ENCODE measurements around the gene UFM1.
"Not testable (repeated sequence)": the region's sequence is repeated elsewhere in the genome, so short reads cannot be mapped to it uniquely, and the experiment has no call there.

The UFM1 gene

GRCh38 chr13:38366954-38367645 lies 17.4 kb downstream of the UFM1 start:
- no peak for DNase-seq

GRCh38 chr13:38369058-38369457 lies 19.4 kb downstream of the UFM1 start:
- DNase-seq, result no peak

- DNase-seq, result not testable (repeated sequence)
These were observed 20.4 kb downstream of the UFM1 start for GRCh38 chr13:38370096-38370495.

GRCh38 chr13:38372820-38373383 lies 23.3 kb downstream of the UFM1 start:
- DNase-seq, result no peak

GRCh38 chr13:38376546-38376945 lies 26.9 kb downstream of the UFM1 start:
- no peak for DNase-seq

GRCh38 chr13:38381890-38382289 lies 32.2 kb downstream of the UFM1 start:
- no peak for DNase-seq

GRCh38 chr13:38382946-38383345 lies 33.3 kb downstream of the UFM1 start:
- no peak for DNase-seq

- DNase-seq, result no peak
These were observed 34.5 kb downstream of the UFM1 start for GRCh38 chr13:38384171-38384570.

GRCh38 chr13:38385153-38385891 lies 35.7 kb downstream of the UFM1 start:
- no peak for DNase-seq

- no peak for DNase-seq
These were observed 36.8 kb downstream of the UFM1 start for GRCh38 chr13:38386421-38386820.

GRCh38 chr13:38391341-38391740 lies 41.7 kb downstream of the UFM1 start:
- DNase-seq, result no peak

GRCh38 chr13:38394777-38395496 lies 45.3 kb downstream of the UFM1 start:
- DNase-seq, result no peak

GRCh38 chr13:38395497-38395788 lies 45.8 kb downstream of the UFM1 start:
- DNase-seq, result no peak

- DNase-seq, result no peak
These were observed 49.3 kb downstream of the UFM1 start for GRCh38 chr13:38398711-38399493.

GRCh38 chr13:38399535-38399934 lies 49.9 kb downstream of the UFM1 start:
- DNase-seq, result no peak

- DNase-seq, result no peak
These were observed 51.6 kb downstream of the UFM1 start for GRCh38 chr13:38401276-38401675.

GRCh38 chr13:38405216-38405615 lies 55.6 kb downstream of the UFM1 start:
- no peak for DNase-seq

- no peak for DNase-seq
These were observed 60.1 kb downstream of the UFM1 start for GRCh38 chr13:38409771-38410170.

- no peak for DNase-seq
These were observed 62.6 kb downstream of the UFM1 start for GRCh38 chr13:38412266-38412665.

Measured in retina (tissue), 1 donor.